ENCODE data around the gene BUB3.
"Not testable (repeated sequence)": the region's sequence is repeated elsewhere in the genome, so short reads cannot be mapped to it uniquely, and the experiment has no call there.

Gene BUB3

DNA sequence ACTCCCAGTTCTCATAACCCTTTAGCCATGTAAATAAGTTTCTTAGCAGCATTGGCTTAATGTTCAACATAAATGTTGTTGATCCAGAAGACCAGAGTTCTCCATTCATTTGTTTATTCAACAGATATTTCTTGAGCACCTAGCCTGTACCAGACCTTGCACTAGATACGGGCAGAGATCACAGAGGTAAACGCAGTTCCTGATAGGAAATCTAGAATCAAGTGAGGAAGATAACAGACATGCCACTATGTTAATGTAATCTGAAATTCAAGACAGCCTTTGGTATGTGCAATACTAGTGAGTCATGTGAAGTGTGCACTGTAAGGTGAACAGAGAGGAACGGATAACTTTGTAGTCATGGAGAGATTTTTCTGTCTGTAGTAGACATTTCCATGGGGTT, 3.0 kb downstream of the BUB3 start:
- TF ChIP-seq, protein P1, sequence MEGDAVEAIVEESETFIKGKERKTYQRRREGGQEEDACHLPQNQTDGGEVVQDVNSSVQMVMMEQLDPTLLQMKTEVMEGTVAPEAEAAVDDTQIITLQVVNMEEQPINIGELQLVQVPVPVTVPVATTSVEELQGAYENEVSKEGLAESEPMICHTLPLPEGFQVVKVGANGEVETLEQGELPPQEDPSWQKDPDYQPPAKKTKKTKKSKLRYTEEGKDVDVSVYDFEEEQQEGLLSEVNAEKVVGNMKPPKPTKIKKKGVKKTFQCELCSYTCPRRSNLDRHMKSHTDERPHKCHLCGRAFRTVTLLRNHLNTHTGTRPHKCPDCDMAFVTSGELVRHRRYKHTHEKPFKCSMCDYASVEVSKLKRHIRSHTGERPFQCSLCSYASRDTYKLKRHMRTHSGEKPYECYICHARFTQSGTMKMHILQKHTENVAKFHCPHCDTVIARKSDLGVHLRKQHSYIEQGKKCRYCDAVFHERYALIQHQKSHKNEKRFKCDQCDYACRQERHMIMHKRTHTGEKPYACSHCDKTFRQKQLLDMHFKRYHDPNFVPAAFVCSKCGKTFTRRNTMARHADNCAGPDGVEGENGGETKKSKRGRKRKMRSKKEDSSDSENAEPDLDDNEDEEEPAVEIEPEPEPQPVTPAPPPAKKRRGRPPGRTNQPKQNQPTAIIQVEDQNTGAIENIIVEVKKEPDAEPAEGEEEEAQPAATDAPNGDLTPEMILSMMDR (IDR thresholded peaks at IDR 0.05; ENCODE audit: insufficient read depth, missing control alignments) = no peak
- no peak for DNase-seq (ENCODE audit: insufficient read length, low spot score)

GRCh38 chr10:123158682-123159081, 4.5 kb downstream of the BUB3 start:
- FAIRE-seq (no peak), DNase-seq (ENCODE audit: insufficient read length, low spot score) (no peak)
- TF ChIP-seq, protein P1 (IDR thresholded peaks at IDR 0.05; ENCODE audit: insufficient read depth, missing control alignments) = no peak

More for the DNA sequence above, 3.0 kb downstream of the BUB3 start:
- FAIRE-seq = no peak

- TF ChIP-seq, protein P1 (IDR thresholded peaks at IDR 0.05; ENCODE audit: insufficient read depth, missing control alignments) = no peak
- no peak for DNase-seq (ENCODE audit: insufficient read length, low spot score)
- no peak for FAIRE-seq
Observed at GRCh38 chr10:123160311-123160980, 6.2 kb downstream of the BUB3 start.

DNA sequence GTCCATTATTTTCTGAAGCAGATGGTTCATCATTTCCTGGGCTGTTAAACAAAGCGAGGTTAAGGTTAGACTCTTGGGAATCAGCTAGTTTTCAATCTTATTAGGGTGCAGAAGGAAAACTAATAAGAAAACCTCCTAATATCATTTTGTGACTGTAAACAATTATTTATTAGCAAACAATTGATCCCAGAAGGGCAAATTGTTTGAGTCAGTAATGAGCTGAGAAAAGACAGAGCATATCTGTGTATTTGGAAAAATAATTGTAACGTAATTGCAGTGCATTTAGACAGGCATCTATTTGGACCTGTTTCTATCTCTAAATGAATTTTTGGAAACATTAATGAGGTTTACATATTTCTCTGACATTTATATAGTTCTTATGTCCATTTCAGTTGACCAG, 10.1 kb downstream of the BUB3 start:
- TF ChIP-seq, protein P1 (IDR thresholded peaks at IDR 0.05; ENCODE audit: insufficient read depth, missing control alignments) = no peak
- DNase-seq (ENCODE audit: insufficient read length, low spot score) (no peak), FAIRE-seq (no peak)

- DNase-seq (ENCODE audit: insufficient read length, low spot score) (no peak), FAIRE-seq (no peak)
- TF ChIP-seq, protein P1 (IDR thresholded peaks at IDR 0.05; ENCODE audit: insufficient read depth, missing control alignments) = no peak
Observed at GRCh38 chr10:123165445-123166072, 11.4 kb downstream of the BUB3 start.

DNA sequence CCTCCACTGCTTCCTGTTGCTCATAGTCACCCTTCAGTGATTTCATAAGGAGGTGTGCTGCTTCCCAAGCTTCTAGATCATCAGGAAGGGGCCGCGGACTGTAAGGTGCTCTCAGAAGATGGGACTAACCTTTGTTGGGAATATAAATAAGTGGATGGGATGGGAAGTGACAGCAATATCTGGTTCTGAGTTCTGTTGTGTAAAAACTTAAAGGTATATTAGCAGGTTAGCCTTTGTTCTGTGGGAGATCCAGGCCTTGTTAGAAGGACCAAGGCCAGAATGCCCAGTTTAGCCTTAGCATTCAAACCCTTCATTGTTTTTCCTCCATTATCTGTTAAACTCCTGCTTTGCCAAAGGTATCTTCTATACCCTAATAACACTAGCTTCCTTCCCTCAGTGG, 12.4 kb downstream of the BUB3 start:
- DNase-seq (ENCODE audit: insufficient read length, low spot score) (no peak), FAIRE-seq (no peak)
- TF ChIP-seq, protein P1 (IDR thresholded peaks at IDR 0.05; ENCODE audit: insufficient read depth, missing control alignments) = no peak

GRCh38 chr10:123170961-123171360, 16.8 kb downstream of the BUB3 start:
- FAIRE-seq (no peak), DNase-seq (ENCODE audit: insufficient read length, low spot score) (no peak)
- TF ChIP-seq, protein P1 (IDR thresholded peaks at IDR 0.05; ENCODE audit: insufficient read depth, missing control alignments) = no peak

DNA sequence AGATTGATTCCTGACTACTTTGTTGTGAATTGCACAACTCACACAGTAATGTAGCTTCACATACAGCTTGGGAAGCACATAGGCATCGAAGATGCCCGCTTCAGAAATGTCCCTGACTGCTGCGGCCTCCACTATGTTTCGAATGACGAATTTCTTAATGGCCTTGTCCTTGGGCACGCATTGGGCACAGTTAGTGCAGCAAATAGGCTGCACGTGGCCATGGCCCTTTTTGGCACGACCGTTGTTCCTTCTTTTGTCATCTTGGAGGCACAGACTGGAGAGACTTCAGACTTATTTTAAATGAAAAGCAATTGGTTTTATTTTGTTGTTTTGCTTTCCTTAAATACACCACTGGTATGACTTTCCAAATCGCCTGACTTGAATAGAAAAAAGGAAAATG, 17.4 kb downstream of the BUB3 start:
- not testable (repeated sequence) for FAIRE-seq; DNase-seq (ENCODE audit: insufficient read length, low spot score)

Measured in D721Med (cell line).